Liver (tissue), 2 donors: ENCODE data around the gene PLIN3.

Experiments
- RAD21 ChIP-seq, 2 donors: IDR thresholded peaks; 2 replicates each; pipeline ENCODE4 v1.6.1; 2016; ENCODE audit warnings: antibody characterized with exemption in 2 of 2, mild to moderate bottlenecking in 2 of 2
- SP1 ChIP-seq: IDR thresholded peaks from 2 replicates; pipeline ENCODE4 v1.6.1; 2018; ENCODE audit warnings: antibody characterized with exemption, mild to moderate bottlenecking
- donor health status: healthy.

DNA sequence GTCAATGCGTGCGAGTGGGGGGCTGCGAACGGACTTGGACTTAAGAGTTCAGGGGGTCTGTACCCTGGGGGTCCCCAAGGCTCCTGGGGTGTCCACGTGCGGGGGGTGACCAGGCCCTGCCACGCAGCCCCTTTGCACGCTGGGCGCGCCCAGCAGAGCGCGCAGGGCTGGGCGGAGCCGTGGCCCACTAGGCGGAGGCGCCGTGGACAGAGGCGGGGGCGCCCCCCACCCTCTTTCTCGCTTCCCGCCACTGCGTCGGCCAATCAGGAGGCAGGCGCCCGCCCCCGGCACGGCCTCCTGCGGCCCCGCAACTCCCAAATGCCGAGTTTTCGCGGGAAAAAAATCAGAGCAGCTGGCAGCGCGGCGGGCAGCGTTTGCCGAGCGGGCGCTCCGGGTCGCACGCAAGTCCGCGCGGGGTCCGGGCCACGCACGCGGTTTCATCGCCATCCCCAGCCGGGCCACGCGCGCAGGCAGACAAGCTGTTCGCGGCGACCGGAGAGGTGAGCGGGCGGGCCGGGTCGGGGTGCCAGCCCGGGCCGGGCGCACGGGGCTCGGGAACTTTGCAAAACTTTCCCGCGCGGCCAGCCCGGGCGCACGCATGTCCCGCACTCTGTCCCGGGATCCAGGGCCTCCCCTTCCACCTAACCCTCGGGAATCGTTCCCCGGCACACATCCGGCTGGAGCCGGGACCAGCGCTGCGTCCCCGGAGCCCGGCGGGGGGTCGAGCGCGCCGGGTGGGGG lies 41.9 kb upstream of the PLIN3 start, which contains the start of gene UHRF1:
- TF ChIP-seq RAD21 (IDR thresholded peaks at IDR 0.05) (no peak), SP1 (no peak)
